T-helper 17 cell (primary cell): ENCODE results near the gene PAIP1. TPM values are rescaled to one million over a fixed set of nuclear protein-coding genes. Genes with fewer than 3 reads are reported as not detected.
A peak's percentile ranks its signal among the peaks of the same experiment; 100 is the strongest.
"Not testable (repeated sequence)": the region's sequence is repeated elsewhere in the genome, so short reads cannot be mapped to it uniquely, and the experiment has no call there.

ENCODE experiments used
- ATAC-seq: fragments of 150-1000 bp; cut with Tn5 transposase; 2 replicates; pipeline ENCODE4 v1.10.0; 2021; ENCODE audit warnings: mild to moderate bottlenecking, moderate library complexity
- DNase-seq, 3 donors: peaks; one replicate each; pipeline versions ENCODE4 v3.0.0 to v3.0.0-alpha.2; 2020 to 2021
- H3K9me3 ChIP-seq: one replicate; pipeline ENCODE4 v1.7.0; 2013; ENCODE audit warnings: low read length, mild to moderate bottlenecking; ENCODE audit not compliant: control insufficient read depth, poor library complexity, severe bottlenecking
- H3K27ac Mint-ChIP-seq: one replicate; pipeline ENCODE4 v1.8.0; 2022; ENCODE audit warnings: mild to moderate bottlenecking, moderate library complexity, mixed read lengths
- H3K27me3 Mint-ChIP-seq: one replicate; pipeline ENCODE4 v1.8.0; 2022; ENCODE audit warnings: mixed read lengths
- H3K36me3 Mint-ChIP-seq: one replicate; pipeline ENCODE4 v1.8.0; 2022; ENCODE audit warnings: low read depth, mixed read lengths
- H3K4me1 Mint-ChIP-seq: one replicate; pipeline ENCODE4 v1.8.0; 2022; ENCODE audit warnings: mild to moderate bottlenecking, mixed read lengths
- H3K4me3 Mint-ChIP-seq: one replicate; pipeline ENCODE4 v1.8.0; 2022; ENCODE audit warnings: mild to moderate bottlenecking, moderate library complexity, mixed read lengths
- total RNA-seq, 4 donors: library from RNA in 2 of 4; stranded (reverse) in 2 of 4; gene quantifications; one replicate each; pipeline ENCODE4 v1.2.3 and lab custom pipeline; 2022 to 2026

The PAIP1 gene
- total RNA-seq, 2 donors from 2014 or later: 23.7 to 29.4 TPM

DNA sequence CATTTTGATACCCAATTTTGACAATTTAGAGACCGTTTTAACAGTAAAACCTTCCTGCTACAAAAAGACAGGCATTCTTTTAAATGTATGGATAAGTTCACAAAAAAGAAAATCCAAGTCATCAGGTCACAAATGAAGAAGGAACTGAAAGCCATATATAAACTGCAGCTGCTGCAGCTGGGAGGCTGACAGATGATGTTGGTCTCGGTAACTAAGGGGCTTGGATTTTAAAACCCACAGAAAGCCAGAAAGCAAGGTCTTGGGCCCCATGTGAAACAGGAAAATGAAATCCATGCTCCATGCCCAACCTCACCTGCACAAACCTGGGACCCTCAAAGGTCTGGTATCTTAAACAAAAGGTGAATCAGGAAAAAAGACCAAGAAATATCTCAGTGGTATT lies 26.2 kb downstream of the PAIP1 start:
- DNase-seq: no peak
- H3K36me3 Mint-ChIP-seq: peaks cover 11% of the 10 kb centered on the region
- no peaks in the 10 kb centered on the region for H3K9me3 ChIP-seq
- H3K4me1 Mint-ChIP-seq: peaks cover 2% of the 10 kb centered on the region
- ATAC-seq: no peak
- no peak overlapping the region for H3K27ac Mint-ChIP-seq
- no peaks in the 10 kb centered on the region for H3K27me3 Mint-ChIP-seq
- no peak overlapping the region for H3K4me3 Mint-ChIP-seq

DNA sequence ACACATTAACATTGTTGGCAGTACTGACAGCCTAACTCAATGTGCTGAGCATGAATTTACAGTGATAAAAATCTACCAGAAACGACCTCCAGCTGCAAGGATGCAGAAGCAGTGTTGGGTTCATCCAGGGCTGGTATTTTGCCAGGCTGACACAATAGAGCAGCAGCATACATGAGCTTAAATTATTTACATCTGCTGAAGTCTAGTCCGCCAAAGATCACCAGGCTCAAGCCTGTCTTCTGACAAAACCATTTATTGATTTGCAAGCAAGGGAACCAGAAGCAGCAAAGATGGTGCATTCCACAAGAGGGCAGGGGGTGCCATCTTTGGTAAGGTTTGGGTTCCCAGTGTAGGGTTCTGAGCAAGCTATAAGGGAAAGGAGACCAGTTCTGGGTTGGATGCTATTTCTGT lies 33.2 kb downstream of the PAIP1 start:
- no peak for ATAC-seq
- Mint-ChIP-seq H3K4me1 (peaks cover 2% of the 10 kb centered on the region), H3K36me3 (no peaks in the 10 kb centered on the region), H3K27me3 (no peaks in the 10 kb centered on the region), H3K4me3 (peak overlapping the region; percentile 10), H3K27ac (no peak overlapping the region)
- no peaks in the 10 kb centered on the region for H3K9me3 ChIP-seq
- no peak for DNase-seq

DNA sequence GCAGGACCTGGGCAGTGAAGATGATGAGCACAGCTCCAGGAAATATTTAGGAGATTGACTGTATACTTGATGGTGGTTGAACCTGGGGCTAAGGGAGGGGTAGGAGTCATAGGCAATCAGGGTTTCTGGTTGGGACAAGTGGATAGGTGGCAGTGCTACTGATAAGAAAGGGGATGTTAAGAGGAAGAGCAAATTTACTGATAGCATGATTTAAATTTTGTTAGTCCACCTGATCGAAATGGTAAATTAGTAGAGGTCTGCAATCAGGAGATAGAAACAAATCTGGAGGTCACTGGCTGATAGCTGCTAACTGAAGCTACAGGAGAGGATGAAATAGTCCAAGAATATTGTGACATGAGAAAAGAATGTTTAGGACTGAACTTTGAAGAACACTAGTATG lies 36.3 kb downstream of the PAIP1 start:
- no peak for ATAC-seq
- H3K27ac Mint-ChIP-seq: no peak overlapping the region
- DNase-seq: no peak
- H3K4me1 Mint-ChIP-seq: peaks cover 3% of the 10 kb centered on the region
- H3K9me3 ChIP-seq: no peaks in the 10 kb centered on the region
- H3K27me3 Mint-ChIP-seq: no peaks in the 10 kb centered on the region
- H3K36me3 Mint-ChIP-seq: no peaks in the 10 kb centered on the region
- H3K4me3 Mint-ChIP-seq: no peak overlapping the region

DNA sequence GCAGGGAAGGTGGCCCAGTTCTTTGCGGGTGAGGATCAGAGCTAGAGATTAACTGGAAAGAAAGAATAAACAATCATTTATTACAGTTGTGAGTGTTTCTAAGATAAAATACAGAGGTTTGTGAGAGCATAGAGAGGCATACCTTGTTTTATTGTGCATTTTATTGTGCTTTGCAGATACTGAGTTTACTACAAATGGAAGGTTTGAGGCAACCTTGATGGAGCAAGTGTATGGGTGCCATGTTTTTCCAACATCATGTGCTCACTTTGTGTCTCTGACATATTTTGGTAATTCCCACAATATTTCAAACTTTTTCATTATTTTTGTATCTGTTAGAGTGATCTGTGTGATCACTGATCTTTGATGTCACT lies 41.2 kb downstream of the PAIP1 start:
- H3K9me3 ChIP-seq: no peaks in the 10 kb centered on the region
- Mint-ChIP-seq H3K4me1 (peaks cover 25% of the 10 kb centered on the region), H3K36me3 (peaks cover 4% of the 10 kb centered on the region), H3K27me3 (no peaks in the 10 kb centered on the region), H3K4me3 (peak overlapping the region; percentile 91), H3K27ac (peak overlapping the region; percentile 97)
- DNase-seq (no peak), ATAC-seq (no peak)

DNA sequence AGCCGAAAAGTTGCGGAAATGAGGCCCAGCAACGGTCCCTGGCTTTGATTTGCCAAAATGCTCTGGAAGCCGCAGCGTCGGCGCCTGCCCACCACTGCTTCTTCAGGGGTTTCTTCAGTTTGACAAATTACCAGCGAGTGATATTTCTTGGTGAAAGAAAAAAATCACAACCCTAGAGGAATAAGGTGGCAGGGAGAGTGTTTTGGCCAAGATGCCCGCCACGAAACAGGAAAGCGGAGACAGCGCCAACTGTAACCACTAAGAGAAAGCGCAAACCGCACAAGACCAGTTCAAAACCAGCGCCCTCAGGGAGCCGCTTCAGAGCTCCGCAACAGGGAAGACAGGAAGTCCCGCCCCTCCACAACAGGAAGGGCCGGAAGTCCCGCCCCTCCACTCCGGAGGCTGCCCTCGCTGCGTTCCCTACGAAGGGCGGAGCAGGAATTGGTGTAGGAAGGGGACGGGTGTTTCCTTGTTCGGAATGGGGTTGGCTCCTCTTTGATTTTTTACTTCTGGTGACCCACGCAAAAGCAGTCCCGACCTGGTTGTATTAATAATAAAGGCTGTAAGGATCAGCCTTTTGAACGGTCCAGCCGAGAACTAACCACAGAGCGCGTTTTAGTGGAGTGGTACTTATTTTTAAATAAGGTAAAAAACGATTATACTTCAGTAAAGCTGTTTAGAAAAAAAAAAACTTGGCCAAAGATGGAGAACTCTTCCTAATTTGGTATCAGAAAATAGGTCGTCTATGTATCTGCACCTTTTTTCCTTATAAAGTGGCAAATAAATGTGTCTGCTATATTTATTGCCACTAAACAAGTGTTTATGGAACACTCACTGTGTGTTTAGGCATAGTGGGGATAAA lies 41.8 kb downstream of the PAIP1 start, which contains the start of gene C5orf34:
TSS of gene C5orf34 (minus strand) at position 333 of the 862 bp plus-strand sequence. CDS start 5,809 bp downstream, outside the sequence.
- H3K27ac Mint-ChIP-seq: peak within 1 kb of the TSS; percentile 97
- no peaks in the 10 kb centered on the region for H3K9me3 ChIP-seq
- DNase-seq (peak; percentile 88 to 93 (median 88)), ATAC-seq (peak; percentile 94)
- peak within 1 kb of the TSS; percentile 91 for H3K4me3 Mint-ChIP-seq
- H3K36me3 Mint-ChIP-seq: peaks cover 4% of the 10 kb centered on the region
- H3K27me3 Mint-ChIP-seq: no peaks in the 10 kb centered on the region
- peaks cover 25% of the 10 kb centered on the region for H3K4me1 Mint-ChIP-seq

DNA sequence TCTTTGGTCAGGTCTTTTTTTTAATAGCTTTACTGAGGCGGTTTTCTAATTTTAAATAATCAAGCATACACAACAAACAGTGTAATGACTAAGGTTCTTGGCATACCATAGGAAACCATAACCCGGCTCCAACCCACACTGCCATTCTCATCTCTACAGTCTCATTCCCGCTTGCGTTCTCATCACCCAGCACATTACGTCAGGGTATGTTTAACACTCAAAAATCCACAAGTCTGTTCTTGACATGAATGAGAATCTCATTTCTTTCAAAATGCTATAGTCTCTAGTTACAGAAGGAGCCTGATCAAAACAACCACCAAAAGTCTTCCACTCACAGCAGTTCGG lies 42.4 kb downstream of the PAIP1 start:
- Mint-ChIP-seq H3K36me3 (peaks cover 4% of the 10 kb centered on the region), H3K4me3 (peak overlapping the region; percentile 91), H3K27ac (peak overlapping the region; percentile 97), H3K27me3 (no peaks in the 10 kb centered on the region), H3K4me1 (peaks cover 23% of the 10 kb centered on the region)
- no peak for DNase-seq
- no peaks in the 10 kb centered on the region for H3K9me3 ChIP-seq
- peak; percentile 62 for ATAC-seq

DNA sequence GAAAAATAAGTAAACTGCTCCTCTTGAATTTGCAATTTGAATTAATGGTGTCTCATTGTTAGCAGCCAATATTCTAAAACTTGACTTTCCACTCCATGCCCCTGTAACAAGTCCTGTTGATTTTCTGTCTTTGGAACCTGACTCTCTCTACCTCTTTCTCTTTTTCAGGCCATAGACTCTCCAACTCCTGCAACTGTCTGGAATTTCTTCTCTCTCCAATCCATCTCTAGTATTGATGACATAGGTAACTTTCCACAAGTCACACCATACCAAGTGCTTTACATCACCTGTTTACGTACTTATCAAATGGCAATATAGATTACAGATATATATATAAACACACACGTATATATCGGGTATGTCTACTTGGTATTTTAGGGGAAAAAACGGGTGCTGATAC lies 42.9 kb downstream of the PAIP1 start:
- peaks cover 23% of the 10 kb centered on the region for H3K4me1 Mint-ChIP-seq
- H3K27ac Mint-ChIP-seq: peak overlapping the region; percentile 97
- DNase-seq (no peak), ATAC-seq (no peak)
- H3K4me3 Mint-ChIP-seq: peak overlapping the region; percentile 91
- peaks cover 4% of the 10 kb centered on the region for H3K36me3 Mint-ChIP-seq
- H3K27me3 Mint-ChIP-seq: no peaks in the 10 kb centered on the region
- no peaks in the 10 kb centered on the region for H3K9me3 ChIP-seq

DNA sequence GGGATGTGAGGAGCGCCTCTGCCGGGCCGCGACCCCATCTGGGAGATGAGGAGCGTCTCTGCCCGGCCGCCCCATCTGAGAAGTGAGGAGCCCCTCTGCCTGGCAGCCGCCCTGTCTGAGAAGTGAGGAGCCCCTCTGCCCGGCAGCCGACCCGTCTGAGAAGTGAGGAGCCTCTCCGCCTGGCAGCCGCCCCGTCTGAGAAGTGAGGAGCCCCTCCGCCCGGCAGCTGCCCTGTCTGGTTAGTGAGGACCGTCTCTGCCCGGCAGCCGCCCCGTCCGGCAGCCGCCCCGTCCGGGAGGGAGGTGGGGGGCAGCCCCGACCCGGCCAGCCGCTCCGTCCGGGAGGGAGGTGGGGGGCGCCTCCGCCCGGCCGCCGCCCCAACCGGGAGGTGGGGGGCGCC lies 45.8 kb downstream of the PAIP1 start:
- H3K36me3 Mint-ChIP-seq, ATAC-seq, H3K27ac Mint-ChIP-seq: not testable (repeated sequence)

DNA sequence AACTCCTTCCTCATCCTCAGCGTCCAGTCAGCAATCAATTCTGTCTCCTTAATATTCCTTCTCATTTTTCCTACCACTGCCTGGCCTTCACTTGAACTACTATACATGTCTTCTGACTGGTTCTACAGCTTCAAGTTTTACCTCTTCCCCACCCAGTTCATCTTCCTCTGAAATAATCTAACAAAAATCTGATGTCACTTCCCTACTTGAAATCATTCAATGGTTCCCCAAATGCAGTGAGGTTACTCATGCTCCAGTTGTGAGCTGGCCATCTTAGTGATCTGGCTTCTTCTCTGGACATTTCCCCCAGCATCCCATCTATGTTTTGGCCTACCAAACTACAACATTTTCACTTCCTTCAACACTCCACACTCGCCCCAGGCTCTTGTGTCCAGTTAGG lies 58.3 kb downstream of the PAIP1 start:
- H3K27me3 Mint-ChIP-seq: no peaks in the 10 kb centered on the region
- no peak overlapping the region for H3K27ac Mint-ChIP-seq
- DNase-seq (no peak), ATAC-seq (no peak)
- no peaks in the 10 kb centered on the region for H3K9me3 ChIP-seq
- peaks cover 2% of the 10 kb centered on the region for H3K4me1 Mint-ChIP-seq
- H3K4me3 Mint-ChIP-seq: no peak overlapping the region
- peaks cover 3% of the 10 kb centered on the region for H3K36me3 Mint-ChIP-seq

More for the DNA sequence above, 45.8 kb downstream of the PAIP1 start:
- not testable (repeated sequence) for H3K9me3 ChIP-seq, H3K27me3 Mint-ChIP-seq, H3K4me3 Mint-ChIP-seq, DNase-seq
- H3K4me1 Mint-ChIP-seq: peaks cover 23% of the 10 kb centered on the region

DNA sequence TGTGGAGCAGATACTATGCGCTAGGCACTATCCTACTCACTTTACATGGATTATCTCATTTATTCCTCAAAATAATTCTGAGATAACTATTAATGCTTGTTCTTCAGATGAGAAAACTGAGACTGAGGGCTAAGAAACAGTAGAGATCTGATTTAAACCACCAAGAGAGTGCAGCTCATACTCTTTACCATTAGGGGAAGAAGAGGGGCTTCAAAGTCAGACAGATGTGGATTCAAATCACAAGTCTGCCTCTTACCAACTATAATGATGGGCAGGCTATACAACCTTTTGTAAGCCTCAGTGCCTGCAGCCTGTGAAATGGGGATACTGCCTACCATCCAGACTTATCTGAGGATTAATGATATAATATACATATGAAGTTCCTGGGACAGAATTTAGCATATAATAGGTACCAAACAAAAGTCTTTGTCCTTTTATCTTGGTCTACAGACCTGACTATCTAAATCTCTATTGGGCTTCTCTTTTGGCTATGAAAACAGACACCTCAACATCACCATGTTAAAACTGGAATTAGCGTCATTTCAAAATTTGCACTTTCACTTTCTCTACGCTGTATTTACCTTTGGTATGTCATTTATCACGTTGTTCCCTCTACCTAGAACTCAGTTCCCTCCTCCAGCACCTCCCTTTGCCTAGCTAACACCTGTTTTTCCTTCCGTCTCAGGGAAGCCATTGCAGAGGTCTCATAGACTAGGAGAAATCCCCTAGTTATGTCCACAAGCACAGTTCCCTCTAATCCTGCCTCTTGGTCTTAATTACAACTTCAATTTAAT lies 59.4 kb downstream of the PAIP1 start:
- DNase-seq: no peak
- ATAC-seq: no peak
- Mint-ChIP-seq H3K27ac (no peak overlapping the region), H3K4me1 (peaks cover 2% of the 10 kb centered on the region), H3K4me3 (peak overlapping the region; percentile 41), H3K36me3 (peaks cover 3% of the 10 kb centered on the region), H3K27me3 (no peaks in the 10 kb centered on the region)
- no peaks in the 10 kb centered on the region for H3K9me3 ChIP-seq

DNA sequence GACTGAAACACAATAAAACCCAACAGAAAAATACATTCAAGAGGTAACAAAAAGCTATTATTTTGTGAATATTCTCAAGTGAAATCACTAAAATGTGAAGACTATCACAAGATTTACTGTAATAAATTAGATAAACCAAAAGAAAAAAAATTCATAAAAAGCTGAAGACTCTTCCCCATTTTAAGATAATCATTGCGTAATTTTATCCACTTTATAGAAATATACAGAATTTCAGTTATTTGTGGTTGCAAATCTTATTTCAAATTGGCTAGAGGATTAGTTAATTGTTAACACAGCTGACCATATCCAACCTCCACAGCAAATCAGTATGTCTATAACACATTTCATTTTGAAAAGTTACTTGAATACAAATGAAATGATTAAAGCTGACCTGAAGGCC lies 65.6 kb downstream of the PAIP1 start:
- Mint-ChIP-seq H3K36me3 (no peaks in the 10 kb centered on the region), H3K27ac (no peak overlapping the region), H3K4me1 (peaks cover 3% of the 10 kb centered on the region), H3K4me3 (no peak overlapping the region), H3K27me3 (no peaks in the 10 kb centered on the region)
- H3K9me3 ChIP-seq: no peaks in the 10 kb centered on the region
- DNase-seq (no peak), ATAC-seq (no peak)

DNA sequence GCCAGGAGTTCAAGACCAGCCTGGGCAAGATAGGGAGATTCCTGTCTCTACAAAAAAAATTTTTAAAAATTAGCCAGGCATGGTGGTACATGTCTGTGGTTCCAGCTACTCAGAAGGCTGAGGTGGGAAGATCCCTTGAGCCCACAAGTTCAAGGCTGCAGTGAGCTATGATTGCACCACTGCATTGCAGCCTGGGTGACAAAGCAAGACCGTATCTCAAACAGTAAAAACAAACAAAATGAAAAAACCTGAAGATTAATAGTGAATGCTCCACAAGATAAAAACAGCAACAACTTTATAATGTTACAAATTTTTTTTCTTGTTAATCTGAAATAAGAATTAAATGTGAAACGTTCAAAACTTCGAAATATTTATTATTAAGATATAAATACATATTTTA lies 70.5 kb downstream of the PAIP1 start:
- ATAC-seq: no peak
- no peak for DNase-seq
- Mint-ChIP-seq H3K4me1 (peaks cover 17% of the 10 kb centered on the region), H3K4me3 (no peak overlapping the region), H3K27ac (peak overlapping the region; percentile 98), H3K27me3 (no peaks in the 10 kb centered on the region), H3K36me3 (no peaks in the 10 kb centered on the region)
- H3K9me3 ChIP-seq: no peaks in the 10 kb centered on the region

DNA sequence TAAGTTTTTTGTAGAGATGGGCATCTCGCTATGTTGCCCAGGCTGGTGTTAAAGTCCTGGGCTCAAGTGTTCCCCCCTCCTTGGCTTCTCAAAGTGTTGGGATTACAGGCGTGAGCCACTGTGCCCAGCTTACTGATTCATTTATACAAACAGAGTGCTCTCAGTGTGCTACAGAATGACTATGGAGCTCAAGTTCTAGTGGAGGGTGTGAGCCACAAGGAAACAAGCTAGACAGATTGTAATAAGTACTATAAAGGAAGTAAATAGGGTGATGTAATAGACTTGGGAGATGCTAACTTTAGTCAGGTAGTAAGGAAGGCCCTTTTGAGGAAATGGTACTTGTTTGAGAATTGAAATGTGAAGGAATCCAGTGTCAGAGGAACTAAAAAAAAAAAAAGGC lies 71.5 kb downstream of the PAIP1 start:
- Mint-ChIP-seq H3K36me3 (no peaks in the 10 kb centered on the region), H3K4me3 (peak overlapping the region; percentile 43), H3K27me3 (no peaks in the 10 kb centered on the region), H3K4me1 (peaks cover 21% of the 10 kb centered on the region), H3K27ac (peak overlapping the region; percentile 98)
- ATAC-seq (no peak), DNase-seq (no peak)
- H3K9me3 ChIP-seq: no peaks in the 10 kb centered on the region
